ENCODE results near the gene PDZD2.

GRCh38 chr5:31827867-31828266 lies 188.9 kb downstream of the PDZD2 start:
- TF ChIP-seq CTCF (IDR thresholded peaks at IDR 0.05) (no peak), POLR2A (IDR thresholded peaks at IDR 0.05) (no peak)

Data from heart left ventricle (tissue), 13 donors.